ENCODE measurements around the gene EYS.

The EYS gene

GRCh38 chr6:64727075-64727474 is 980.0 kb downstream of the EYS start:
- H2BK5ac ChIP-seq (ENCODE audit: low read depth, low read length, poor library complexity, severe bottlenecking), result no peak overlapping the region

GRCh38 chr6:64724091-64724490 is 982.9 kb downstream of the EYS start:
- H3K4me3 ChIP-seq (ENCODE audit: insufficient read depth in 1 of 2, low read depth in 1 of 2, low read length in 2 of 2), result no peak overlapping the region
- no peaks in the 10 kb centered on the region for H3K36me3 ChIP-seq (ENCODE audit: control insufficient read depth in 1 of 2, insufficient read depth in 2 of 2, low read depth in 1 of 2, low read length in 2 of 2)
- no peak overlapping the region for H3K18ac ChIP-seq (ENCODE audit: low read depth in 1 of 2, low read length in 2 of 2)
- no peak overlapping the region for H3K4me2 ChIP-seq (ENCODE audit: low read length, poor library complexity, severe bottlenecking)
- no peak overlapping the region for H2BK120ac ChIP-seq (ENCODE audit: low read depth, low read length)
- H3K27ac ChIP-seq (ENCODE audit: low read length, poor library complexity, severe bottlenecking), result no peak overlapping the region
- 94% methylated on average over 2 of the region's 3 CpGs for WGBS
- no peak overlapping the region for H2AK5ac ChIP-seq (ENCODE audit: low read length, severe bottlenecking)
- H3K9me3 ChIP-seq (ENCODE audit: control insufficient read depth, low read length), result no peaks in the 10 kb centered on the region
- H3K23ac ChIP-seq (ENCODE audit: low read length in 2 of 2), result no peak overlapping the region
- no peak for DNase-seq
- H4K91ac ChIP-seq (ENCODE audit: low read length), result no peak overlapping the region
- H2BK5ac ChIP-seq (ENCODE audit: low read depth, low read length, poor library complexity, severe bottlenecking), result no peak overlapping the region
- H3K79me1 ChIP-seq (replicated peaks; ENCODE audit: low read length, poor library complexity, severe bottlenecking), result no peaks in the 10 kb centered on the region
- no peak overlapping the region for H4K8ac ChIP-seq (ENCODE audit: low read length)
- no peak overlapping the region for H2BK12ac ChIP-seq (ENCODE audit: low read length in 2 of 2)
- no peaks in the 10 kb centered on the region for H3K4me1 ChIP-seq (ENCODE audit: control insufficient read depth, insufficient read depth, low read depth, low read length)
- H3K14ac ChIP-seq (ENCODE audit: low read length in 2 of 2), result no peak overlapping the region
- no peaks in the 10 kb centered on the region for H3K27me3 ChIP-seq (ENCODE audit: control insufficient read depth in 1 of 2, insufficient read depth in 1 of 2, low read length in 2 of 2)
- H3K9ac ChIP-seq (ENCODE audit: low read length), result no peak overlapping the region
- no peak overlapping the region for H2BK15ac ChIP-seq (ENCODE audit: low read depth, poor library complexity, severe bottlenecking)
- H3K4ac ChIP-seq (ENCODE audit: low read depth in 1 of 2, low read length in 2 of 2), result no peak overlapping the region
- no peak overlapping the region for H2AFZ ChIP-seq (ENCODE audit: low read depth, low read length)

More at GRCh38 chr6:64727075-64727474, 980.0 kb downstream of the EYS start:
- Histone ChIP-seq H2AFZ (ENCODE audit: low read depth, low read length) (no peak overlapping the region), H3K36me3 (ENCODE audit: control insufficient read depth in 1 of 2, insufficient read depth in 2 of 2, low read depth in 1 of 2, low read length in 2 of 2) (no peaks in the 10 kb centered on the region), H3K4me3 (ENCODE audit: insufficient read depth in 1 of 2, low read depth in 1 of 2, low read length in 2 of 2) (no peak overlapping the region), H3K14ac (ENCODE audit: low read length in 2 of 2) (no peak overlapping the region), H3K4ac (ENCODE audit: low read depth in 1 of 2, low read length in 2 of 2) (no peak overlapping the region), H3K9ac (ENCODE audit: low read length) (no peak overlapping the region), H3K4me1 (ENCODE audit: control insufficient read depth, insufficient read depth, low read depth, low read length) (no peaks in the 10 kb centered on the region), H3K27me3 (ENCODE audit: control insufficient read depth in 1 of 2, insufficient read depth in 1 of 2, low read length in 2 of 2) (no peaks in the 10 kb centered on the region), H3K79me1 (replicated peaks; ENCODE audit: low read length, poor library complexity, severe bottlenecking) (no peaks in the 10 kb centered on the region), H3K4me2 (ENCODE audit: low read length, poor library complexity, severe bottlenecking) (no peak overlapping the region), H3K27ac (ENCODE audit: low read length, poor library complexity, severe bottlenecking) (no peak overlapping the region), H3K23ac (ENCODE audit: low read length in 2 of 2) (no peak overlapping the region), H2AK5ac (ENCODE audit: low read length, severe bottlenecking) (no peak overlapping the region), H3K9me3 (ENCODE audit: control insufficient read depth, low read length) (no peaks in the 10 kb centered on the region), H4K91ac (ENCODE audit: low read length) (no peak overlapping the region), H2BK15ac (ENCODE audit: low read depth, poor library complexity, severe bottlenecking) (no peak overlapping the region), H2BK120ac (ENCODE audit: low read depth, low read length) (no peak overlapping the region), H3K18ac (ENCODE audit: low read depth in 1 of 2, low read length in 2 of 2) (no peak overlapping the region), H4K8ac (ENCODE audit: low read length) (no peak overlapping the region), H2BK12ac (ENCODE audit: low read length in 2 of 2) (no peak overlapping the region)
- DNase-seq, result no peak
- no CpG with 5 or more reads among the region's 5 CpGs for WGBS

- DNase-seq, result no peak
- Histone ChIP-seq H2BK15ac (ENCODE audit: low read depth, poor library complexity, severe bottlenecking) (no peak overlapping the region), H3K4ac (ENCODE audit: low read depth in 1 of 2, low read length in 2 of 2) (peak overlapping the region in 1 of 2 experiments; percentile 75), H3K4me1 (ENCODE audit: control insufficient read depth, insufficient read depth, low read depth, low read length) (no peaks in the 10 kb centered on the region), H3K23ac (ENCODE audit: low read length in 2 of 2) (no peak overlapping the region), H3K36me3 (ENCODE audit: control insufficient read depth in 1 of 2, insufficient read depth in 2 of 2, low read depth in 1 of 2, low read length in 2 of 2) (no peaks in the 10 kb centered on the region), H2AK5ac (ENCODE audit: low read length, severe bottlenecking) (no peak overlapping the region), H3K9me3 (ENCODE audit: control insufficient read depth, low read length) (no peaks in the 10 kb centered on the region), H3K27me3 (ENCODE audit: control insufficient read depth in 1 of 2, insufficient read depth in 1 of 2, low read length in 2 of 2) (no peaks in the 10 kb centered on the region), H2BK12ac (ENCODE audit: low read length in 2 of 2) (peak overlapping the region; percentile 52 to 63), H3K4me2 (ENCODE audit: low read length, poor library complexity, severe bottlenecking) (no peak overlapping the region), H3K9ac (ENCODE audit: low read length) (no peak overlapping the region), H3K14ac (ENCODE audit: low read length in 2 of 2) (no peak overlapping the region), H4K91ac (ENCODE audit: low read length) (peak overlapping the region; percentile 65), H3K27ac (ENCODE audit: low read length, poor library complexity, severe bottlenecking) (no peak overlapping the region), H2BK120ac (ENCODE audit: low read depth, low read length) (no peak overlapping the region), H2AFZ (ENCODE audit: low read depth, low read length) (no peak overlapping the region), H3K18ac (ENCODE audit: low read depth in 1 of 2, low read length in 2 of 2) (peak overlapping the region in 1 of 2 experiments; percentile 24), H2BK5ac (ENCODE audit: low read depth, low read length, poor library complexity, severe bottlenecking) (no peak overlapping the region), H4K8ac (ENCODE audit: low read length) (no peak overlapping the region), H3K4me3 (ENCODE audit: insufficient read depth in 1 of 2, low read depth in 1 of 2, low read length in 2 of 2) (no peak overlapping the region), H3K79me1 (replicated peaks; ENCODE audit: low read length, poor library complexity, severe bottlenecking) (no peaks in the 10 kb centered on the region)
- 93% methylated on average over 3 of the region's 5 CpGs for WGBS
Observed at GRCh38 chr6:64723327-64724058, 983.5 kb downstream of the EYS start.

- no peak overlapping the region for H3K27ac ChIP-seq (ENCODE audit: low read length, poor library complexity, severe bottlenecking)
- peak; percentile 16 for DNase-seq
- 95% methylated on average over 2 of the region's 2 CpGs for WGBS
- H3K4me2 ChIP-seq (ENCODE audit: low read length, poor library complexity, severe bottlenecking), result no peak overlapping the region
- H3K9me3 ChIP-seq (ENCODE audit: control insufficient read depth, low read length), result no peaks in the 10 kb centered on the region
- no peaks in the 10 kb centered on the region for H3K27me3 ChIP-seq (ENCODE audit: control insufficient read depth in 1 of 2, insufficient read depth in 1 of 2, low read length in 2 of 2)
- no peak overlapping the region for H2BK5ac ChIP-seq (ENCODE audit: low read depth, low read length, poor library complexity, severe bottlenecking)
- no peak overlapping the region for H3K4ac ChIP-seq (ENCODE audit: low read depth in 1 of 2, low read length in 2 of 2)
- H3K18ac ChIP-seq (ENCODE audit: low read depth in 1 of 2, low read length in 2 of 2), result no peak overlapping the region
- no peak overlapping the region for H2BK15ac ChIP-seq (ENCODE audit: low read depth, poor library complexity, severe bottlenecking)
- H2AFZ ChIP-seq (ENCODE audit: low read depth, low read length), result no peak overlapping the region
- no peak overlapping the region for H3K9ac ChIP-seq (ENCODE audit: low read length)
- no peak overlapping the region for H3K14ac ChIP-seq (ENCODE audit: low read length in 2 of 2)
- H2BK120ac ChIP-seq (ENCODE audit: low read depth, low read length), result no peak overlapping the region
- H3K4me3 ChIP-seq (ENCODE audit: insufficient read depth in 1 of 2, low read depth in 1 of 2, low read length in 2 of 2), result no peak overlapping the region
- H4K91ac ChIP-seq (ENCODE audit: low read length), result no peak overlapping the region
- H2BK12ac ChIP-seq (ENCODE audit: low read length in 2 of 2), result no peak overlapping the region
- H2AK5ac ChIP-seq (ENCODE audit: low read length, severe bottlenecking), result no peak overlapping the region
- no peak overlapping the region for H4K8ac ChIP-seq (ENCODE audit: low read length)
- no peaks in the 10 kb centered on the region for H3K4me1 ChIP-seq (ENCODE audit: control insufficient read depth, insufficient read depth, low read depth, low read length)
- no peaks in the 10 kb centered on the region for H3K36me3 ChIP-seq (ENCODE audit: control insufficient read depth in 1 of 2, insufficient read depth in 2 of 2, low read depth in 1 of 2, low read length in 2 of 2)
- H3K23ac ChIP-seq (ENCODE audit: low read length in 2 of 2), result no peak overlapping the region
- no peaks in the 10 kb centered on the region for H3K79me1 ChIP-seq (replicated peaks; ENCODE audit: low read length, poor library complexity, severe bottlenecking)
Observed at GRCh38 chr6:64721865-64722264, 985.2 kb downstream of the EYS start.

All from mesenchymal stem cell (in vitro differentiated cells and primary cell).